Tibial nerve (tissue), 4 donors: ENCODE results near the gene JOSD2. TPM values are rescaled to one million over a fixed set of nuclear protein-coding genes. Genes with fewer than 3 reads are reported as not detected.

Experiments
- DNase-seq, 2 donors: peaks; one replicate each; pipeline ENCODE4 v3.0.0-alpha.2; 2019; ENCODE audit warnings: low spot score in 2 of 2
- H3K27ac ChIP-seq, 4 donors: fragments of 200-600 bp; sonication (generic) in 3 of 4; one replicate each; pipeline ENCODE4 v1.5.1; 2017 to 2019; ENCODE audit warnings: mild to moderate bottlenecking in 1 of 4
- H3K27me3 ChIP-seq, 2 donors: fragments of 200-600 bp; sonication (generic) in 1 of 2; one replicate each; pipeline versions ENCODE4 v1.5.1 to v1.6.0; 2017 to 2019
- H3K36me3 ChIP-seq, 3 donors: fragments of 200-600 bp; sonication (generic); one replicate each; pipeline ENCODE4 v1.5.1; 2018 to 2019
- H3K4me1 ChIP-seq, 4 donors: fragments of 200-600 bp; sonication (generic) in 3 of 4; one replicate each; pipeline ENCODE4 v1.5.1; 2017 to 2019
- H3K4me3 ChIP-seq, 4 donors: fragments of 200-600 bp; sonication (generic) in 3 of 4; one replicate each; pipeline ENCODE4 v1.5.1; 2017 to 2019; ENCODE audit warnings: mild to moderate bottlenecking in 1 of 4, moderate library complexity in 1 of 4
- H3K9me3 ChIP-seq, 4 donors: fragments of 200-600 bp; sonication (generic) in 3 of 4; one replicate each; pipeline ENCODE4 v1.5.1; 2017 to 2019
- EP300 ChIP-seq, 2 donors: sonication (generic); formaldehyde crosslinking; IDR thresholded peaks; one replicate each; pipeline ENCODE4 v1.6.1; 2017; ENCODE audit warnings: antibody characterized with exemption in 2 of 2, mild to moderate bottlenecking in 1 of 2
- POLR2A ChIP-seq, 2 donors: fragments of 450-650 bp; IDR thresholded peaks; one replicate each; pipeline ENCODE4 v1.6.1; 2017; ENCODE audit warnings: antibody characterized with exemption in 2 of 2, mild to moderate bottlenecking in 2 of 2, moderate library complexity in 2 of 2
- WGBS, 2 donors: methylation state at CpG; one replicate each; pipeline ENCODE4 v1.1.5; 2018; 5-methylcytosine and 5-hydroxymethylcytosine counted together
- total RNA-seq, 4 donors: library from RNA; depleted of rRNA; stranded (reverse); fragments of >200 nt; gene quantifications; one replicate each; pipeline ENCODE4 v1.1.0, GENCODE V29; 2016
- TF ChIP-seq, protein P1 (sequence below), 5 experiments: fragments of 200-600 bp in 3 of 5; fragments of 450-650 bp in 2 of 5; sonication (generic) in 3 of 5; IDR thresholded peaks; one replicate each; pipeline ENCODE4 v1.5.1; 2016 to 2019; ENCODE audit warnings: antibody characterized with exemption in 5 of 5, mild to moderate bottlenecking in 3 of 5, moderate library complexity in 2 of 5

Gene JOSD2
- total RNA-seq, 4 donors from 2014 or later = 32.3 to 52.2 (median 38.8) TPM

DNA sequence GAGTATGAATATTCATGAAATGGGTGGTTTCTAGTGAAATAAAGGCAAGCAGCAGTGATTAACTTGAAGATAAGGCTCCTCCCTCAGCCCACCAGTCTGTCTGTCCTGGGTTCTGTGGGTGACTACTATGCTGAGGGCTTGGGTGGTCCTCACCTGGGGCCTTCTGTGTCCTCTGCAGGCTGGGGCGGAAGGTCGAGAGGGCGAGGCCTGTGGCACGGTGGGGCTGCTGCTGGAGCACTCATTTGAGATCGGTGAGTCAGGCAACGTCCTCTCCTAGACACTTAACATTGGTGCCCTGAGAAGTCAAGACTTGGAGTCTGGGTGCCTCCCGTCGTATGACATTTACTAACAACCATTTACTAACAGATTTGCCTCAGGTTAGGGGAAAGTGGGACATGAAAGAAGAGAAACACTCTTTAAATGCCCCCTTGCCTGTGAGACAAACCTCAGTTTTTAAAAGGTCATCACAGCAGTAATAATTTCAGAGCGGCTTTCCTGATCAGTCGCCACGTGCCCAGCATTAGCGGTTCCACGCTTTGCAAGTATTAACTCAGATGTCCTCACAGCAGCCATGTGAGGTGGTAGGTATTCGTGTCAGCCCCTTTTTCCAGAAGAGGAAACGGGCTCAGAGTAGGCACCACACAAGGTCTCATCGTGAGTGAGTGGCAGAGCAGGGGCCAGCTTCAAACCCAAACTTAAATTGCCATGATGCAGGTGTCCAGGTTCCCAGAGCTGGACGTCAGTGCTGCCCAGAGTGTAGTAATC, 33.1 kb downstream of the JOSD2 start:
- no peaks in the 10 kb centered on the region for H3K27me3 ChIP-seq
- WGBS, 2 donors = 93% methylated on average over 17 of the region's 17 CpGs
- DNase-seq = no peak
- H3K27ac ChIP-seq = no peak overlapping the region
- no peak overlapping the region for H3K4me3 ChIP-seq
- H3K4me1 ChIP-seq = peaks cover 0 to 24% (median 14%) of the 10 kb centered on the region in 4 donors
- no peaks in the 10 kb centered on the region for H3K9me3 ChIP-seq
- H3K36me3 ChIP-seq = peaks cover 0 to 48% (median 12%) of the 10 kb centered on the region in 3 donors
- TF ChIP-seq, protein P1, sequence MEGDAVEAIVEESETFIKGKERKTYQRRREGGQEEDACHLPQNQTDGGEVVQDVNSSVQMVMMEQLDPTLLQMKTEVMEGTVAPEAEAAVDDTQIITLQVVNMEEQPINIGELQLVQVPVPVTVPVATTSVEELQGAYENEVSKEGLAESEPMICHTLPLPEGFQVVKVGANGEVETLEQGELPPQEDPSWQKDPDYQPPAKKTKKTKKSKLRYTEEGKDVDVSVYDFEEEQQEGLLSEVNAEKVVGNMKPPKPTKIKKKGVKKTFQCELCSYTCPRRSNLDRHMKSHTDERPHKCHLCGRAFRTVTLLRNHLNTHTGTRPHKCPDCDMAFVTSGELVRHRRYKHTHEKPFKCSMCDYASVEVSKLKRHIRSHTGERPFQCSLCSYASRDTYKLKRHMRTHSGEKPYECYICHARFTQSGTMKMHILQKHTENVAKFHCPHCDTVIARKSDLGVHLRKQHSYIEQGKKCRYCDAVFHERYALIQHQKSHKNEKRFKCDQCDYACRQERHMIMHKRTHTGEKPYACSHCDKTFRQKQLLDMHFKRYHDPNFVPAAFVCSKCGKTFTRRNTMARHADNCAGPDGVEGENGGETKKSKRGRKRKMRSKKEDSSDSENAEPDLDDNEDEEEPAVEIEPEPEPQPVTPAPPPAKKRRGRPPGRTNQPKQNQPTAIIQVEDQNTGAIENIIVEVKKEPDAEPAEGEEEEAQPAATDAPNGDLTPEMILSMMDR (IDR thresholded peaks at IDR 0.05) = no peak
- TF ChIP-seq POLR2A (IDR thresholded peaks at IDR 0.05) = no peak
- TF ChIP-seq EP300 (IDR thresholded peaks at IDR 0.05) = no peak

DNA sequence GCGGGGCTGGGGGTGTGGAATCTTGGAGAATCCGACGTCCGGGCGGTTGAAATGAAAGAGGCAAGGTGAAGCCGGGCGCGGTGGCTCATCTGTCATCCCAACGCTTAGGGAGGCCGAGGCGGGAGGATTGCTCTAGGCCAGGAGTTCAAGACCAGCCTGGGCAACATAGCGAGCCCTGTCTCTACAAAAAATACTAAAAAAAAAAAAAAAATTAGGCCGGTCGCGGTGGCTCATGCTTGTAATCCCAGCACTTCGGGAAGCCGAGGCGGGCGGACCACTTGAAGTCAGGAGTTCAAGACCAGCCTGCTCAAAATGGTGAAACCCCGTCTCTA, 34.1 kb downstream of the JOSD2 start:
- no peaks in the 10 kb centered on the region for H3K9me3 ChIP-seq
- H3K27ac ChIP-seq = peak overlapping the region in 3 of 4 donors; percentile 65 to 85 (median 83)
- no peaks in the 10 kb centered on the region for H3K27me3 ChIP-seq
- peaks cover 0 to 24% (median 14%) of the 10 kb centered on the region in 4 donors for H3K4me1 ChIP-seq
- H3K4me3 ChIP-seq = peak overlapping the region; percentile 77 to 91 (median 87)
- H3K36me3 ChIP-seq = peaks cover 0 to 38% (median 12%) of the 10 kb centered on the region in 3 donors
- DNase-seq = no peak
- TF ChIP-seq EP300 (IDR thresholded peaks at IDR 0.05) = no peak
- no peak for TF ChIP-seq POLR2A (IDR thresholded peaks at IDR 0.05)
- TF ChIP-seq, protein P1 (IDR thresholded peaks at IDR 0.05) = no peak
- 17 to 21% methylated on average over 19 to 20 of the region's 20 CpGs for WGBS, 2 donors

DNA sequence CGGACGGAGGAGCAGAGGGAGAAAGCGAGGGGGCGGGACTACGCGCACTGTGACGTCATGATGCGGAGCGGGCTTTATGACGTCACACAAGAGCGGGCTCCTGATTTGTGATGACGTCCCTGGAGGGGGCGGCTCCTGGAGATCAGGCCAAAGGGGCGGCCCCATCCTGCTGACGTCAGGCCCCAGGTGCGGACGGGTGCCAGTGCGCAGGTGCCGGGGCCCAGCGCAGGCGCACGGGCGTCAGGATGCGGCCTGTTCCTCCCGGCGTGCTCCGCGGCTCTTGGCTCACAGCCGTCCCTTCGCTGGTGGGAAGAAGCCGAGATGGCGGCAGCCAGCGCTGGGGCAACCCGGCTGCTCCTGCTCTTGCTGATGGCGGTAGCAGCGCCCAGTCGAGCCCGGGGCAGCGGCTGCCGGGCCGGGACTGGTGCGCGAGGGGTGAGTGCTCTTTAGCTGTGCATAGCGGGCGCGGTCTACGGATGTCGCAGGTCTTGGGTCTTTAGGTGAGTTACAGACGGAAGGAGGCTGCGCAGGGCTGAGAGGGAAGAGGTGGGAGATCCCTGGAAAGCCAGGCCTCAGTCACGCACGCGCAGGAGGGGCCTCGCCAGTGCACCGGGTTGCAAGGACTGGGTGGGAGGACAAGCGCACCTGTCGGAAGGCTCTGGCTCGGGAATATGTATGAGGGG, 34.6 kb downstream of the JOSD2 start, which contains the start of the genes EMC10 and GARIN5A:
EMC10 (plus strand) TSS at position 284 of the 683 bp plus-strand sequence; CDS start at position 322, 38 bp downstream.
GARIN5A (minus strand) TSS at position 625 of the 683 bp plus-strand sequence; CDS start at position 165, 460 bp downstream.
- no peaks in the 10 kb centered on the region for H3K27me3 ChIP-seq
- H3K27ac ChIP-seq = peak within 1 kb of the TSS in 3 of 4 donors; percentile 65 to 85 (median 83)
- TF ChIP-seq POLR2A (IDR thresholded peaks at IDR 0.05) = peak in 1 of 2 donors; percentile 49
- TF ChIP-seq, protein P1 (IDR thresholded peaks at IDR 0.05) = no peak
- peak; percentile 86 to 93 for TF ChIP-seq EP300 (IDR thresholded peaks at IDR 0.05)
- peaks cover 0 to 33% (median 12%) of the 10 kb centered on the region in 3 donors for H3K36me3 ChIP-seq
- peaks cover 0 to 24% (median 14%) of the 10 kb centered on the region in 4 donors for H3K4me1 ChIP-seq
- 3% methylated on average over 33 to 43 of the region's 58 CpGs for WGBS, 2 donors
- H3K4me3 ChIP-seq = peak within 1 kb of the TSS; percentile 77 to 91 (median 87)
- H3K9me3 ChIP-seq = no peaks in the 10 kb centered on the region
- DNase-seq = peak; percentile 72 to 75

DNA sequence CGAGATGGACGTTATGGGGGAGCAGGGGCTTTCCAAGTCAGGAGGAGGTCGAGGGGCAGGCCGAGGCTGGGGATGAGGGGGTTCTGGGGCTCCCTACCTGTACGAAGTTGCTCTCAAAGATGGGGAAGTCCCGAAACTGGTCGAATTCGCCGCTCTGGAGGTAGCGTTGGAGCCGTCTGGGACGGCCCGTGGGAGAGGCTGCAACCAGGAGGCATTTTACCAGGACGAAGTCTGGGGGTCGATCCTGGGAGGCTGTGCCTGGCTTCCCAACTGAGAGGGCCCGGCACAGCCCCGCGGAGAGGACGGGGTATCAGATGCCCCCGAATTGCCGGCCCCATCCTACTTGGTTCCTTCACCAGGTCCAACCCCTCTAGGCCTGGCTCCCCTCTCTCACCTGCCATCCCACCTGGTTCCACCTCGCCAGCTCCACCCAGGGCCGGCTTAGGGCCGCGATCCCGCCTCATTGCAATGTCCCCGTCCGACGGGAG, 35.2 kb downstream of the JOSD2 start:
- H3K4me1 ChIP-seq = peaks cover 0 to 24% (median 14%) of the 10 kb centered on the region in 4 donors
- peak overlapping the region; percentile 77 to 91 (median 87) for H3K4me3 ChIP-seq
- no peaks in the 10 kb centered on the region for H3K9me3 ChIP-seq
- TF ChIP-seq POLR2A (IDR thresholded peaks at IDR 0.05) (no peak), EP300 (IDR thresholded peaks at IDR 0.05) (no peak)
- TF ChIP-seq, protein P1 (IDR thresholded peaks at IDR 0.05) = no peak
- H3K27me3 ChIP-seq = no peaks in the 10 kb centered on the region
- peaks cover 0 to 27% (median 11%) of the 10 kb centered on the region in 3 donors for H3K36me3 ChIP-seq
- WGBS, 2 donors = 70 to 73% methylated on average over 29 of the region's 29 CpGs
- no peak for DNase-seq
- H3K27ac ChIP-seq = peak overlapping the region in 2 of 4 donors; percentile 83 to 85
